HG03066 (cell line): ENCODE data around the gene VIL1.

ENCODE experiments used
- ATAC-seq: cut with Tn5 transposase; IDR thresholded peaks from one replicate; pipeline ENCODE4 v1.9.1; 2021; ENCODE audit warnings: low read depth; ENCODE audit not compliant: unreplicated experiment

VIL1 gene

GRCh38 chr2:218418717-218419458 lies at the start of gene VIL1:
Gene VIL1 (plus strand): TSS chr2:218419123. CDS start chr2:218423779, 4,656 bp downstream.
- no peak for ATAC-seq

GRCh38 chr2:218369330-218369729 lies 49.6 kb upstream of the VIL1 start:
- ATAC-seq, result no peak

GRCh38 chr2:218370410-218371063 lies 48.4 kb upstream of the VIL1 start:
- no peak for ATAC-seq

GRCh38 chr2:218371983-218372350 lies 47.0 kb upstream of the VIL1 start:
- no peak for ATAC-seq

- no peak for ATAC-seq
Measured at GRCh38 chr2:218374795-218375194, 44.1 kb upstream of the VIL1 start.

- no peak for ATAC-seq
Measured at GRCh38 chr2:218375212-218375611, 43.7 kb upstream of the VIL1 start.

- ATAC-seq, result no peak
Measured at GRCh38 chr2:218378053-218378452, 40.9 kb upstream of the VIL1 start.

- ATAC-seq, result no peak
Measured at GRCh38 chr2:218381916-218382366, 37.0 kb upstream of the VIL1 start, which contains the start of gene SLC11A1. Gene SLC11A1 (plus strand): TSS chr2:218382273. CDS start chr2:218382369, 96 bp downstream.

GRCh38 chr2:218382785-218383184 lies 36.1 kb upstream of the VIL1 start:
- ATAC-seq, result no peak

- ATAC-seq, result no peak
Measured at GRCh38 chr2:218383892-218384519, 34.9 kb upstream of the VIL1 start.

- no peak for ATAC-seq
Measured at GRCh38 chr2:218384975-218385374, 33.9 kb upstream of the VIL1 start.

GRCh38 chr2:218386505-218387368 lies 32.2 kb upstream of the VIL1 start:
- ATAC-seq, result no peak

- ATAC-seq, result no peak
Measured at GRCh38 chr2:218387369-218388194, 31.3 kb upstream of the VIL1 start.

- no peak for ATAC-seq
Measured at GRCh38 chr2:218389333-218390150, 29.4 kb upstream of the VIL1 start.

- no peak for ATAC-seq
Measured at GRCh38 chr2:218391202-218391601, 27.7 kb upstream of the VIL1 start.

- ATAC-seq, result no peak
Measured at GRCh38 chr2:218392459-218392858, 26.5 kb upstream of the VIL1 start.

- no peak for ATAC-seq
Measured at GRCh38 chr2:218392891-218393462, 25.9 kb upstream of the VIL1 start.

GRCh38 chr2:218393750-218394290 lies 25.1 kb upstream of the VIL1 start:
- ATAC-seq, result no peak
